Upper lobe of left lung (tissue), 4 donors: ENCODE results near the gene PAK2.

Experiments used
- CTCF ChIP-seq, 6 experiments: fragments of 450-650 bp in 4 of 6; fragments of 200-600 bp in 2 of 6; sonication (generic) in 2 of 6; IDR thresholded peaks; one replicate each; pipeline ENCODE4 v1.5.1; 2016 to 2019; ENCODE audit warnings: antibody characterized with exemption in 6 of 6
- EP300 ChIP-seq, 4 donors: sonication (generic); formaldehyde crosslinking; IDR thresholded peaks; one replicate each; pipeline ENCODE4 v1.5.1; 2017; ENCODE audit warnings: antibody characterized with exemption in 4 of 4, control low read depth in 2 of 4
- POLR2A ChIP-seq, 4 donors: fragments of 450-650 bp; IDR thresholded peaks; one replicate each; pipeline ENCODE4 v1.5.1; 2016 to 2017; ENCODE audit warnings: antibody characterized with exemption in 4 of 4, mild to moderate bottlenecking in 2 of 4
- POLR2AphosphoS5 ChIP-seq, 2 donors: sonication (generic); formaldehyde crosslinking; IDR thresholded peaks; one replicate each; pipeline ENCODE4 v1.5.1; 2017; ENCODE audit warnings: antibody characterized with exemption in 2 of 2

DNA sequence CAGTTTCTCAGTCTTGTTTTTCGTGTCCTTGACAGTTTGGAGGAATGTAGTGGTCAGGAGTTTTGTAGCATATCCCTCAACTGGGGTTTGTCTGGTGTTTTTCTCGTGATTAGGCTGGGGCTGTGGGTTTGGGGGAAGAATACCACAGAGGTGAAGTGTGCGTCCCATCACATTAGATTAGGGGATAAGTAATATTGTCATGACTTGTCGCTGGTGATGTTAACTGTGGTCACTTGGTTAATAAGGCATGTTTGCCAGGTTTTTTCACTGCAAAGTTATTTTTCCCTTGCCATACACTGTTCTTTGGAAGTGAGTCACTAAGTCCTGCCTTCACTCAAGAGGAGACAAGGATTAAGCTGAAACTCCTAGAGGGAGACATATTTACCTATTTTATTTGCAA, 39.1 kb downstream of the PAK2 start:
- no peak for TF ChIP-seq CTCF (IDR thresholded peaks at IDR 0.05)
- TF ChIP-seq POLR2AphosphoS5 (IDR thresholded peaks at IDR 0.05), result no peak
- no peak for TF ChIP-seq POLR2A (IDR thresholded peaks at IDR 0.05)
- TF ChIP-seq EP300 (IDR thresholded peaks at IDR 0.05), result no peak
